Measurements from ENCODE around the gene SUGCT.

GRCh38 chr7:40122940-40123254 lies 11.9 kb upstream of the SUGCT start:
- no peak for TF ChIP-seq CTCF (IDR thresholded peaks at IDR 0.05; ENCODE audit: borderline replicate concordance, extremely low read depth, low read length, poor library complexity, severe bottlenecking)
- no peak for TF ChIP-seq EZH2 (IDR thresholded peaks at IDR 0.05; ENCODE audit: borderline replicate concordance, low read depth, low read length, severe bottlenecking)

All from DND-41 (cell line).